Measurements from ENCODE around the gene ETS1.
"Not testable (repeated sequence)": the region's sequence is repeated elsewhere in the genome, so short reads cannot be mapped to it uniquely, and the experiment has no call there.

The ETS1 gene

DNA sequence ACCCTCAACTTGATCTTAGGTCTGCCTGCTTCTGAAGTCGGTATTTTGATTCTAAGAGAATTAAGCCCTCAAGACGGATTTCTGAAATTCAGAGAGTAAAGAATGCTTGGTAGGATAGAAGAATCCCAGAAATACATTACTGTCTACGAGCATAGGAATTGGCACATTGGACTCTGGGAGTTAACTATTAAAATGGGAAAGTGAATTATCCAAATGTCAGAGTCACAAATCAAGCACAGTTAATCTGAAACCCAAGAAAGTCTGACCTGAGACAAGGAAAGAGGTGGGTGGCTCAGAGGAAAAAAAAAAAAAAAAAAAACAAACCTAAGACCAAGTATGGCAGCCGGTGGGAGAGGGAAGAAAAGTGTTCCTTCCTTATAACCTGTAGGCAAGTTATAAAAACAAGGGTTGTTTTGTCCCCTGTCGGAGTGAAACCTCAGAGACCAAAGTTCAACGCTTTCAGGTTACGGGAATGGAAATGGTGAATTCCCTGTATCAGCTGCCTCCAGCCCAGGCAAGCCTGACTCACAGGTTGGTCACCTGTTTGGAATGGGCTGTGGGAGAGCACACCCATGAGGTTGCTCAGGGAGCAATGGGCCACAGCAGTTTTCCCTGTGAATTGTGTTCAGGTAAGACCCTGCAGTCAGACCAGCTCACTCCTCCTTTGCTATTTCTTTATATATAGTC lies 139.0 kb downstream of the ETS1 start:
- no peak overlapping the region for H3K27ac Mint-ChIP-seq
- TF ChIP-seq, protein P1, sequence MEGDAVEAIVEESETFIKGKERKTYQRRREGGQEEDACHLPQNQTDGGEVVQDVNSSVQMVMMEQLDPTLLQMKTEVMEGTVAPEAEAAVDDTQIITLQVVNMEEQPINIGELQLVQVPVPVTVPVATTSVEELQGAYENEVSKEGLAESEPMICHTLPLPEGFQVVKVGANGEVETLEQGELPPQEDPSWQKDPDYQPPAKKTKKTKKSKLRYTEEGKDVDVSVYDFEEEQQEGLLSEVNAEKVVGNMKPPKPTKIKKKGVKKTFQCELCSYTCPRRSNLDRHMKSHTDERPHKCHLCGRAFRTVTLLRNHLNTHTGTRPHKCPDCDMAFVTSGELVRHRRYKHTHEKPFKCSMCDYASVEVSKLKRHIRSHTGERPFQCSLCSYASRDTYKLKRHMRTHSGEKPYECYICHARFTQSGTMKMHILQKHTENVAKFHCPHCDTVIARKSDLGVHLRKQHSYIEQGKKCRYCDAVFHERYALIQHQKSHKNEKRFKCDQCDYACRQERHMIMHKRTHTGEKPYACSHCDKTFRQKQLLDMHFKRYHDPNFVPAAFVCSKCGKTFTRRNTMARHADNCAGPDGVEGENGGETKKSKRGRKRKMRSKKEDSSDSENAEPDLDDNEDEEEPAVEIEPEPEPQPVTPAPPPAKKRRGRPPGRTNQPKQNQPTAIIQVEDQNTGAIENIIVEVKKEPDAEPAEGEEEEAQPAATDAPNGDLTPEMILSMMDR (IDR thresholded peaks at IDR 0.05) = no peak
- no peak for DNase-seq
- no peak overlapping the region for H3K4me3 Mint-ChIP-seq
- peaks cover 4% of the 10 kb centered on the region for H3K27me3 Mint-ChIP-seq (ENCODE audit: low read depth, poor library complexity)
- peaks cover 29% of the 10 kb centered on the region for H3K9me3 Mint-ChIP-seq
- H3K4me1 Mint-ChIP-seq = peaks cover 32% of the 10 kb centered on the region
- peaks cover 15% of the 10 kb centered on the region for H3K36me3 Mint-ChIP-seq (ENCODE audit: low read depth)

DNA sequence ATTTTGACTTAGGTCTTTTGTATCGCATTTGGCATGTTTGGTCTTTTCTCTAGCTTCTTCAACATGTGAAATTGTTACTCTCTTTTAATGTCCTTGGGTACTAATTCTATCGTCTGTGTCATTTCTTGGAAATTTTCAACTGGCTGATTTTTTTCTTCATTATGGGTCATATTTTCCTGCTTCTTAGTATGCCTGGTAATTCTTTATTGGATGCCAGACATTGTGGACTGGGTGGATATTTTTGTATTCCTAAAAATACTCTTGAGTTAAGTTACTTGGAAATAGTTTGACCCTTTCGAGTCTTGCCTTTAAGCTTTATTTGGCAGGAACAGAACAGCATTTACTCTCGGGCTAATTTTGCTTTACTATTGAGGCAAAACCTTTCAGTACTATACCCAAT lies 140.1 kb downstream of the ETS1 start:
- peaks cover 21% of the 10 kb centered on the region for H3K4me1 Mint-ChIP-seq
- TF ChIP-seq, protein P1 (IDR thresholded peaks at IDR 0.05) = no peak
- DNase-seq = no peak
- H3K27ac Mint-ChIP-seq = no peak overlapping the region
- H3K36me3 Mint-ChIP-seq (ENCODE audit: low read depth) = peaks cover 15% of the 10 kb centered on the region
- no peak overlapping the region for H3K4me3 Mint-ChIP-seq
- H3K27me3 Mint-ChIP-seq (ENCODE audit: low read depth, poor library complexity) = peaks cover 4% of the 10 kb centered on the region
- H3K9me3 Mint-ChIP-seq = peaks cover 29% of the 10 kb centered on the region

DNA sequence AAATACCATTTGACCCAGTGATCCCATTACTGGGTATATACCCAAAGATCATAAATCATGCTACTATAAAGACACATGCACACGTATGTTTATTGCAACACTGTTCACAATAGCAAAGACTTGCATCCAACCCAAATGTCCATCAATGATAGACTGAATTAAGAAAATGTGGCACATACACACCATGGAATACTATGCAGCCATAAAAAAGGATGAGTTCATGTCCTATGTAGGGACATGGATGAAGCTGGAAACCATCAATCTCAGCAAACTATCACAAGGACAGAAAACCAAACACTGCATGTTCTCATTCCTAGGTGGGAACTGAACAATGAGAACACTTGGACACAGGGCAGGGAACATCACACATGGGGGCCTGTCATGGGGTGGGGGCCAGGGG lies 141.4 kb downstream of the ETS1 start:
- H3K27me3 Mint-ChIP-seq (ENCODE audit: low read depth, poor library complexity); H3K4me3 Mint-ChIP-seq; DNase-seq; H3K27ac Mint-ChIP-seq: not testable (repeated sequence)
- H3K36me3 Mint-ChIP-seq (ENCODE audit: low read depth) = peaks cover 19% of the 10 kb centered on the region
- H3K9me3 Mint-ChIP-seq = peaks cover 37% of the 10 kb centered on the region
- peaks cover 16% of the 10 kb centered on the region for H3K4me1 Mint-ChIP-seq

GRCh38 chr11:128437136-128437535 lies 150.2 kb downstream of the ETS1 start:
- peaks cover 4% of the 10 kb centered on the region for H3K36me3 Mint-ChIP-seq (ENCODE audit: low read depth)
- peaks cover 39% of the 10 kb centered on the region for H3K4me1 Mint-ChIP-seq
- peaks cover 16% of the 10 kb centered on the region for H3K9me3 Mint-ChIP-seq
- TF ChIP-seq, protein P1 (IDR thresholded peaks at IDR 0.05) = no peak
- no peak overlapping the region for H3K4me3 Mint-ChIP-seq
- H3K27ac Mint-ChIP-seq = peak overlapping the region; percentile 14
- no peak for DNase-seq
- peaks cover 3% of the 10 kb centered on the region for H3K27me3 Mint-ChIP-seq (ENCODE audit: low read depth, poor library complexity)

GRCh38 chr11:128434818-128435217 lies 152.5 kb downstream of the ETS1 start:
- H3K27ac Mint-ChIP-seq = peak overlapping the region; percentile 9
- TF ChIP-seq, protein P1 (IDR thresholded peaks at IDR 0.05) = no peak
- H3K9me3 Mint-ChIP-seq = peaks cover 3% of the 10 kb centered on the region
- DNase-seq = no peak
- peaks cover 7% of the 10 kb centered on the region for H3K27me3 Mint-ChIP-seq (ENCODE audit: low read depth, poor library complexity)
- H3K36me3 Mint-ChIP-seq (ENCODE audit: low read depth) = no peaks in the 10 kb centered on the region
- no peak overlapping the region for H3K4me3 Mint-ChIP-seq
- peaks cover 46% of the 10 kb centered on the region for H3K4me1 Mint-ChIP-seq

- DNase-seq = no peak
- H3K27me3 Mint-ChIP-seq (ENCODE audit: low read depth, poor library complexity) = peaks cover 7% of the 10 kb centered on the region
- peaks cover under 1% of the 10 kb centered on the region for H3K9me3 Mint-ChIP-seq
- TF ChIP-seq, protein P1 (IDR thresholded peaks at IDR 0.05) = no peak
- no peak overlapping the region for H3K4me3 Mint-ChIP-seq
- H3K4me1 Mint-ChIP-seq = peaks cover 50% of the 10 kb centered on the region
- no peak overlapping the region for H3K27ac Mint-ChIP-seq
- no peaks in the 10 kb centered on the region for H3K36me3 Mint-ChIP-seq (ENCODE audit: low read depth)
Measured at GRCh38 chr11:128434411-128434810, 152.9 kb downstream of the ETS1 start.

Measured in nephron progenitor cell (in vitro differentiated cells).